ENCODE measurements around the gene CASR.

The CASR gene

GRCh38 chr3:122214711-122215110, 31.2 kb downstream of the CASR start:
- no peak for DNase-seq

- DNase-seq, result no peak
Measured at GRCh38 chr3:122215592-122216298, 32.3 kb downstream of the CASR start.

- DNase-seq, result no peak
Measured at GRCh38 chr3:122217901-122218300, 34.4 kb downstream of the CASR start.

- no peak for DNase-seq
Measured at GRCh38 chr3:122219242-122219872, 35.9 kb downstream of the CASR start.

- no peak for DNase-seq
Measured at GRCh38 chr3:122227036-122227781, 43.7 kb downstream of the CASR start.

DNA sequence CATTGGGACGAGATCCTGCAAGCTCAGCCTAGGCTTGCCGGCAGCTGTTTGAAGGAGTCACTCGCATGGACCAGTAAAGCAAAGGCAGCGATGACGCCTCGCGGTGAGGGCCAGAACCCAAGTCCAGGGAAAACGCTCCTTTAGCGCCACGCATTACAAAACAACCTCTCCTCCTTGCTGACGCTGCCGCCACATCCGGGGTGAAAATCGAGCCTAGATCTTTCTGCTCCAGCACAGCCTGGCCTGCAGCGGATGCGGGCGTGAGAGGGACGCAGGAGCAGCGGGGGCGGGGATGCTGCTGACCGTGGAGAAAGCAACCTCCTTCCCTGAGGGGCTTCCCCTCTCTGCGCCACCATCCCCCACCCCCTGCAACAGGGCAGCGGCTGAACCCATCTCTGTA, 46.7 kb downstream of the CASR start:
- no peak for DNase-seq

DNA sequence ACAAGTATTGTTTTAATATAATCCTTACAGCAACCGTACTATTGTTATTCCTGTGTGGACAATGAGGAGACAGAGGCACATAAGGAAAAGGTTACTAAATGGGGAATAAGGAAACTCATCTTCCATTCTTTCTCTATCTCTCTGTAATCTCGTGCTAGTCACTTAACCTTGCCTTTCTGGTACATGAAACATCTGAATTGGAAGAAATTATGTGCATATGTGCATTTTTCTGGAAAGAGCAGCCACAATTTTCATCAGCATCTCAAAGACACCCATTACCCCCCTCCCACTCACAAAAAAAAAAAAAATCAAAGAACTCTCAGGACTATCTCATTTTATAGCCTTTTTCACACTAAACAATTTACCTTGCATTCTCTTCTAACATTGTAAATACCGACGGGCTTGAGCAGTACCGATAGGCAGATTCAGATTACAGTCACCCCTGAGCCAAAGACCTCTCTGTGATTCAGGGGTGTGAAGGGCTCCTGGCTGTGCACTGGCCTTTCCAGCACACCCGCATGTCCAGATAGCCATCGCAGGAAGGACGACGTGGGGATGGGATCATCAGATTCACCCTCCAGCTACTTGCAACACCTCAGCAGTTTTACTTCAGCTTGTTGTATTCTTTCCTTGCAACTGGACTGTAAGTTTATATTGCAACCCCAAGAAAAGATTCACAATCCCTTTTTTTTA, 48.1 kb downstream of the CASR start:
- DNase-seq, result no peak

GRCh38 chr3:122232485-122232884, 49.0 kb downstream of the CASR start:
- DNase-seq, result no peak

GRCh38 chr3:122233101-122233952, 49.9 kb downstream of the CASR start:
- no peak for DNase-seq

DNA sequence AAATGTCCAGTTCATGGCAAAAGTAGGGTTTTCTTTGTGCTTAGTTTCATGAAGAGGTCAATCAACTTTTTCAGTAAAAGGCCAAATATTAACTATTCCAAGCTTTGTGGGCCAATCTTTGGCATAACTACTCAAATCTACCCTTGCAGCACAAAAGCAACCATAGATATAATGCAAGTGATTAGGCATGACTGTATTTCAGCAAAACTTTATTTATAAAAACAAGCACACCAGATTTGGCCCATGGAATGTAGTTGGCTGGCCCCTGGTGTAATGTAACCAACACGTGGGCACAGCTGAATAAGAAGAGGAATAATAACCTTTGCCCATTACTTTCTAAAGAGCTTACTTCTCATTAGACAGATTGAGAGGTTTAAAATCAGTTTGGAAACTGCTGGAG, 50.6 kb downstream of the CASR start:
- DNase-seq, result no peak

GRCh38 chr3:122235147-122235546, 51.7 kb downstream of the CASR start:
- no peak for DNase-seq

GRCh38 chr3:122239112-122239511, 55.6 kb downstream of the CASR start:
- no peak for DNase-seq

DNA sequence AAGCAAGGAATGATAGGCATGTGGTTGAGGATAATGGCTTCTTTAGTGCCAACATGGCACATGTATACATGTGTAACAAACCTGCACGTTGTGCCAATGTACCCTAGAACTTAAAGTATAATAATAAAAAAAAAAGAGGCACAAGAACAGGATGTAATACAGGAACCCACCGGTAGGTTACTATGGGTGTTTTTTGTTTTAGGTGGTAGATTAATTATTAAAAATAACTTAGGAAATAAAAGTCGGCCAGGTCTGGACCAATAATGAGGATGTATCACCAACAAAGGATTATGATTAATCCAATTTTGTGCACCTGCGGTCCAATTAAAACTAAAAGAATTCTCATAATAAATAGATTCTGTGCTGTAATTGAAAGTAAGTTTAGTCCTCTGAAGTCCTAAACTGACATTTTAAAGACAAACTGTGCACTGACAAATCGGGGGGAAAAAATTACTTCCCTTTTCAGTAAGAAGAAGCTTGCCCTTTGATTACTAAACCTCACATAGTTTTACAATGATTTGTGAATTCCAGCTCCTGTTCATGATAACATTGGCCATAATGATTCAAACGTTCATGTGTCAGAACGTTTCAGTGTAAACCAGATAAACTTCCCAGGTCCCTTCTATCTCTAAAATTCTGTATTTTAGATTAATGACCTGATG, 62.2 kb downstream of the CASR start:
- peak; percentile 3 for DNase-seq

DNA sequence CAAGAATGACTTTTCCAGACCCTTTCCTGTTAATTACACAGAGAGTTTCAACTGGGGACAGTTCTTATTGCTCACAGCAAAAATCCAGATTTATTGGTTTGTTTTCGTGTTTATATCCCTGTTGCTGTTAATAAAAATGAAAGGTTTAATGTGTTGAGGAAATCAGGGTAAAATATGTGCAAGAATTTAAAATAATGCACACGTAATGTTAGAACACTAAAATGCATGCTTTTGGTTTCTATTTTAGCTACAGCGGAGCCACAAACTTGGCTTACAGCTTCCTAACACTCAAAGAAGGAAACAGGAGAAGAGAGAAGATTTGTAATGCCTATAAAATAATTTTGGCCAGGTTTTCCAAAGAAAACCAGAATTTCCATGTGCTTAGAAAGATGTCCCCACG, 62.7 kb downstream of the CASR start:
- no peak for DNase-seq

DNA sequence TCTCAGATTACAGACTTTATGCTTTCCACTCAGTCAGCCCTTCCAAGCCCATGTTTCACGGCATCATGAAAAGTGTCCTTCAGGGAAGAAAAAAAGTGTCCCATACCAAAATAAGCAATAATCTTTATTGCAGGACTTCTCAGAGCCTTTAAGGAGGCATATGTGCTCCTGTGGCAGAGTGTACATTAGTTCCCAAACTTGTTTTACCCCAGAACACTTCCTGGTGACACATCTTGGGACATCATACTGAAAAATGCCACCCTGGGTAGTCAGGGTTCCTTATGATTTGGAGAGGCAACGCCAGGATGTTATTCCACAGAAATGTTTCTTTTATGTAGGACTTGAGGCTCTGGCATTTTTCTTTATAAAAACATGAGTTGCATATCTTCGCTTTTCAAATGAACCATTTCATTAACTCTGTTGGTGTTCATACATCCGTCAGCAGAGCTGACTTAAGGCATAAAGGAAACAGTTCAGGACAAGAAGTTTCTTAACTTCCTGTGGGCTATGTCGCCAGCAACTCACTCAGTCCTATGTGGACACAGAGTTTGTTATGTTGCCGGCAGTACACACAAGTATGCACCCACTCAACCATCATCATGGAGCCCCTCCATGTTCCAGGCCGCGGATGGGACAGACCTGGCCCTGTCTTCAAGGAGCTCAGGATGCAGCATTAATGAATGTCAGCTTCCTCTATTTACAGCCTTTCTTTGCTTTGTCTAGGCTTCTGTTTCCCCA, 63.8 kb downstream of the CASR start:
- DNase-seq, result no peak

DNA sequence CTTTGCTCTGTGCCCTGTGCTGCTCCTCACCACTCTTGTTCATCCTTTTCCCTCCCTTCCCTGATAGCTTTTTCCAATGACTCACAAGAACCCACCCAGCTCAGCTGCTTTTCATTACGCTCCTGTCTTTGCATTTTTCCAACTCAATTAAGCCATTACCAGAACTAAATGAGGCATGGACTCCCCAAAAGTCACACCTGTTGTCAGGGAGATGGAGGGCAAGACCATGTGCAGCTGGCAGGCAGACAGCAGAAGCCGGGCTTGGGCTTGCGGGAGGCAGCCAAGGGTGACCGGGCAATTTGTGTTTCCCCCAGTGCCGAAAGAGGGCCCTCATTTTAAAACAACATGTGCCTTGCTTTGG, 64.3 kb downstream of the CASR start:
- DNase-seq, result no peak

GRCh38 chr3:122251428-122251827, 68.0 kb downstream of the CASR start:
- no peak for DNase-seq

DNA sequence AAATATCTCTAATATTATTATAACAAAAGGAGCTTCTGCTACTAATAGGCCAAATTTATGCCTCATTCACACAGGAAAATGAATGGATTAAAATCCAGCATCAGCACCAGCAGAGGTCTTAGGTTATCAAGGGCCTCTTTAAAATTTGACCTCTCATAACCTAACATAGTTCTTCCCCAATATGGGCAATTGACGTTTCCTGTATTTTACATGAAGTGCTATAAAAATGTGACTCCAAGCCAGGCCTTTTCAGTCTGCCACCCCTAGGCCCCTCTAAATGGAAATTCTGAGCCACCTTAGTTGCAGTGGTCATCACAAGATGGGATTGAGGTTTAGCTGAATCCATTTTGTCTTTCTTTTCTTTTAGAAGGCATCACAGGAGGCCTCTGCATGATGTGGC, 70.1 kb downstream of the CASR start:
- no peak for DNase-seq

DNA sequence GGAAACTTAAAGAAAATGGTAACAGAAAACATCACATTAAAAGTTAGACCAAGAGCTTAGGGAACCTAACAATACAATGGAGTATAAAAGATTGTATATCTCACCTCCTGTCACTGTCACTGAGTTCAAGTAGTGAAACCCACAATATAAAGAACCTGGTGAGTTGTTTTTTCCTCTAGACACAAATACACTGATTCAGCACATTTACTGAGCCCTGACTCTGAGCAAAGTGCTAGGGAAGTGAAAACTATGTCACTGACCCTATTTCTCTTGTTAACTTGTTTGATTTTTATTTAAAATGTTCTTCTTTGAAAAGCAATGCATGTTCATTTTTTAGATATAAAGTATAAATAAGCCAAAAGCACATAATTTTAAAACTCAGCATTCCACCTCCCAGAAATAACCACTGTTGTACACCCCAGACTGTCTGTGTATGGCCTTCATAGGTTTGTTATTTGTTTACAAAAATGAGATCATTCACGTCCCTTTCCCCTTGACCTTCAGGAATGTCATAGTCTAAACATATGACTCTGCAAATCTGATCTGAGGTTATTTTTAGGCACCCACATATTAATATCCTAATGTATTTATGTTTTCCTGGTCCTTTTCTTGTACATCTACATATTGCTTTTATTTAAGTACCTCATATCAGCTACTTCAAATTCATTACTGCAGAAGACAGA, 72.4 kb downstream of the CASR start:
- DNase-seq, result no peak

DNA sequence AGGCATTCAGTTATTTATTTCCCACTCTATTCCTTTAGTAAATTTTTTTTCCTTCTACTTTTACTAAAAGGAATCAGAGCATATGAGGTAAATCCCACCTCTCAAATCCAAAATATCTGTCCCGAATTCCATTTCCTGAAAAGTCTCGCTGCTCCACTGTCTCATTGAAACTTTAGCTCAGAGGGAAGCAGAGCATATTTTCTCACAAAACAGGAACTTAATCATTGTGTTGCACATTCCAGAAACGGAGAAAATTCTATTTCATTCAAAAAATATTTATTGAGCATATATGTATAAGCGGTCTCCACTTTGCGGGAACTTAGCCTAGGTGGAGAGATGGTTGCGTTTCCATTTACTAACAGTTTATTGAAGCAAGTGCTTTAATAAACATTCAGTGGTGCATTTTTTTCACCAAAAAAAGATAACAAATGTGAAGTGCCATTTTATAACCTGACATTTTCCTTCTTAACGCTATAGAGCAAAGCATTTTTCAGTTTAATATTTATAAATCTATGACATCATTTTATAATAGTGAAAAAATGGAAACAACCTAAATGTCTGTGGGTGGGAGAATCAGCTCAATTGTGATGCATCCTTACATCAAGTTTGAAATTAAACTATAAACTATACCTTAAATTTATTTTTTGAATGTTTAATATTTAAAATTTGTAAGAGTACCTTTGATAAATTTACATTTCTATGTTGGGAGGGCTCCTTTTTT, 74.3 kb downstream of the CASR start:
- DNase-seq, result no peak

All from fibroblast of skin of back (primary cell).